Aorta (tissue), 5 donors: Measurements from ENCODE around the gene PSMB7. TPM values are rescaled to one million over a fixed set of nuclear protein-coding genes. Genes with fewer than 3 reads are reported as not detected.

ENCODE experiments used
- ATAC-seq: fragments of 200-7000 bp; cut with Tn5 transposase; one replicate; pipeline ENCODE4 v1.9.1; 2022; ENCODE audit warnings: moderate library complexity; ENCODE audit not compliant: low FRiP score
- DNase-seq, 2 donors: peaks; one replicate each; pipeline ENCODE4 v3.0.0-alpha.2; 2020
- H3K27ac ChIP-seq, 2 donors: one replicate each; pipeline ENCODE4 v1.5.1; 2013; ENCODE audit warnings: low read length in 2 of 2, mild to moderate bottlenecking in 2 of 2, moderate library complexity in 2 of 2, control low read depth in 1 of 2, inconsistent platforms in 1 of 2, low read depth in 1 of 2
- H3K27me3 ChIP-seq, 2 donors: one replicate each; pipeline ENCODE4 v1.6.1; 2013; ENCODE audit warnings: control low read depth in 1 of 2, low read length in 1 of 2, mild to moderate bottlenecking in 1 of 2, moderate library complexity in 1 of 2; ENCODE audit not compliant: insufficient read depth in 2 of 2, control insufficient read depth in 1 of 2
- H3K36me3 ChIP-seq, 2 donors: one replicate each; pipeline ENCODE4 v1.6.1; 2013; ENCODE audit warnings: control low read depth in 1 of 2, low read length in 1 of 2, mild to moderate bottlenecking in 1 of 2; ENCODE audit not compliant: insufficient read depth in 2 of 2, control insufficient read depth in 1 of 2
- H3K4me1 ChIP-seq, 2 donors: one replicate each; pipeline ENCODE4 v1.6.1; 2013; ENCODE audit warnings: low read length in 2 of 2, control low read depth in 1 of 2, mild to moderate bottlenecking in 1 of 2, moderate library complexity in 1 of 2; ENCODE audit not compliant: insufficient read depth in 2 of 2, control insufficient read depth in 1 of 2
- H3K4me3 ChIP-seq, 2 donors: one replicate each; pipeline ENCODE4 v1.5.1; 2013; ENCODE audit warnings: low read length in 2 of 2, control low read depth in 1 of 2, mild to moderate bottlenecking in 1 of 2
- H3K9me3 ChIP-seq: one replicate; pipeline ENCODE4 v1.6.1; 2013; ENCODE audit warnings: mild to moderate bottlenecking, low read length; ENCODE audit not compliant: control insufficient read depth
- WGBS, 2 donors: extraction: QIAGEN DNeasy Blood & Tissue Kit; methylation state at CpG; one replicate each; pipeline ENCODE4 v1.1.7; 2013; 5-methylcytosine and 5-hydroxymethylcytosine counted together
- intact Hi-C, 2 donors: fragments of 100-400 bp; cut with DNase I; formaldehyde crosslinking; loops; one replicate each; pipeline versions ENCODE4 v1.14.2 to v1.15.0; 2022
- polyA plus RNA-seq, 2 donors: library from polyadenylated mRNA; stranded (reverse); fragments of 200-250 nt; gene quantifications; one replicate each; pipeline ENCODE4 v1.2.3, GENCODE V29; 2013
- total RNA-seq, 2 donors: library from RNA; stranded (reverse); fragmentation: NEBNext Ultra II Directional; extraction: Animal tissue kit (Norgen Biotek cat#: 25700); gene quantifications; one replicate each; pipeline ENCODE4 v1.2.1, GENCODE V29; 2021
- donor health status: healthy with polysubstance abuse.
- donor health status: Bipolar disorder and iron deficiency.
- donor health status: DM: no; HTN: no; CAD: no.
- donor health status: DM: no; HTN: no; CAD: no.
- donor health status: DM: yes; HTN: yes; CAD: no.

Gene PSMB7
- total and polyA plus RNA-seq, 4 donors, result 75.9 to 153 (median 90.1) TPM

GRCh38 chr9:124307379-124308030, 107.7 kb downstream of the PSMB7 start:
- no peak for DNase-seq
- ATAC-seq, result no peak
- intact Hi-C loops, result loop anchor here in 1 of 2 donors (5.0 kb wide), 1 partner anchor 50 kb away; the partner anchor contains the start of gene NEK6
- Histone ChIP-seq H3K36me3 (no peaks in the 10 kb centered on the region), H3K4me1 (no peaks in the 10 kb centered on the region), H3K27ac (no peak overlapping the region), H3K4me3 (no peak overlapping the region), H3K9me3 (no peaks in the 10 kb centered on the region), H3K27me3 (no peaks in the 10 kb centered on the region)
- 88 to 90% methylated on average over 24 of the region's 24 CpGs for WGBS, 2 donors

- no peaks in the 10 kb centered on the region for H3K4me1 ChIP-seq
- no peak overlapping the region for H3K4me3 ChIP-seq
- ATAC-seq (no peak), DNase-seq (no peak)
- intact Hi-C loops, result loop anchor here in 1 of 2 donors (5.0 kb wide), 1 partner anchor 49 kb away; the partner anchor contains the start of gene NEK6
- H3K27ac ChIP-seq, result no peak overlapping the region
- H3K36me3 ChIP-seq, result peaks cover 0 to 2% of the 10 kb centered on the region in 2 donors
- no peaks in the 10 kb centered on the region for H3K27me3 ChIP-seq
- no peaks in the 10 kb centered on the region for H3K9me3 ChIP-seq
- 74% methylated on average over 13 of the region's 13 CpGs for WGBS, 2 donors
Observed at GRCh38 chr9:124306098-124306735, 109.0 kb downstream of the PSMB7 start.

- H3K27me3 ChIP-seq, result no peaks in the 10 kb centered on the region
- peaks cover 0 to 2% of the 10 kb centered on the region in 2 donors for H3K36me3 ChIP-seq
- ATAC-seq, result no peak
- intact Hi-C loops, result no loop called here
- 83 to 90% methylated on average over 8 of the region's 8 CpGs for WGBS, 2 donors
- no peak for DNase-seq
- no peak overlapping the region for H3K4me3 ChIP-seq
- H3K27ac ChIP-seq, result no peak overlapping the region
- H3K9me3 ChIP-seq, result no peaks in the 10 kb centered on the region
- no peaks in the 10 kb centered on the region for H3K4me1 ChIP-seq
Observed at GRCh38 chr9:124304285-124304684, 111.0 kb downstream of the PSMB7 start.

- WGBS, 2 donors, result 86 to 90% methylated on average over 14 of the region's 14 CpGs
- H3K4me3 ChIP-seq, result no peak overlapping the region
- peaks cover 0 to 2% of the 10 kb centered on the region in 2 donors for H3K36me3 ChIP-seq
- H3K27me3 ChIP-seq, result no peaks in the 10 kb centered on the region
- no peak overlapping the region for H3K27ac ChIP-seq
- intact Hi-C loops, result no loop called here
- DNase-seq (no peak), ATAC-seq (no peak)
- no peaks in the 10 kb centered on the region for H3K4me1 ChIP-seq
- H3K9me3 ChIP-seq, result no peaks in the 10 kb centered on the region
Observed at GRCh38 chr9:124303762-124304161, 111.5 kb downstream of the PSMB7 start.

Other genes starting within 250 kb of the PSMB7 start
- gene NEK6, start 157.5 kb downstream of the PSMB7 start, total RNA-seq, result 10 to 100 TPM; 60.5 to 72.8 TPM
- gene NEK6, start 157.5 kb downstream of the PSMB7 start, polyA plus RNA-seq, result 10 to 100 TPM in 1 of 2 donors, 1 to 10 TPM in 1; 8.2 to 13.4 TPM
- gene ADGRD2, start 35.0 kb upstream of the PSMB7 start, total RNA-seq, result not detected
- gene ADGRD2, start 35.0 kb upstream of the PSMB7 start, polyA plus RNA-seq, result not detected
- not detected for gene NR5A1, start 92.0 kb upstream of the PSMB7 start, total RNA-seq
- gene NR5A1, start 92.0 kb upstream of the PSMB7 start, polyA plus RNA-seq, result not detected